Dedifferentiated amniotic fluid mesenchymal stem cell (primary cell): ENCODE measurements around the gene CNTN4.
"Not testable (repeated sequence)": the region's sequence is repeated elsewhere in the genome, so short reads cannot be mapped to it uniquely, and the experiment has no call there.

Experiments used
- DNase-seq: peaks from one replicate; pipeline ENCODE4 v3.0.0-alpha.2; 2016; ENCODE audit errors: extremely low spot score

CNTN4 gene

DNA sequence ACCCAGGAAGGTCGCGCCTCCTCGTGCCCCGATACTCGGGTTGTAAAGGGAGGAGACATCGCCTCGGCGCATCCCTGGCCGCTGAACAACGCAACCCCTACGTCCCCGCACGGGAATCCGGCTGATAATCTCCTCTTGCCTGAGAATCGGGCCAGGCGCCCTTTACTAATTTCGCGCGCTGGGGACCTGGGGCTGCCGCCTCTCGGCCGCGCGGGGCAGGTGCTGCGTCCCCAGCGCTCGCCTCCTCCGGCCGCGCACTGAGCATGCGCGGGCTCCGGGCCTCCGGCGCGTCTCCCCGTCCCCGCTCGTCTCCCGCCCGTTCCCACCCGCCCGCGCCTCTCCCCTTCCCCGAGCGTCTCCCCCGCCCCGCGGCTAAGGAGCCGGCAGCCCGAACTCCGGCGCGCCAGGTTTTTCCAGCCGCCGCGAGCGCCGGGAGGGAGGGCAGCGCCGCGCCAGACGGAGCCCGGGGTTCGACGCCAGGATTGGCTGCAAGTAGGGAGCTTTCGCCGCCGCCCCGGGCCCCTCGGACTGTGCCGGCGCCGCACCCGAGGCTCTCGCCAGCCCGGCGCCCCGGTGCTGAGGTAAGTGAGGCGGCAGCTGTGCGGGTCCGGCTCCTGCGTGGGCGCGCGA, at the start of gene CNTN4:
TSS of gene CNTN4 (plus strand) at position 469 of the 630 bp plus-strand sequence.
- DNase-seq = no peak

DNA sequence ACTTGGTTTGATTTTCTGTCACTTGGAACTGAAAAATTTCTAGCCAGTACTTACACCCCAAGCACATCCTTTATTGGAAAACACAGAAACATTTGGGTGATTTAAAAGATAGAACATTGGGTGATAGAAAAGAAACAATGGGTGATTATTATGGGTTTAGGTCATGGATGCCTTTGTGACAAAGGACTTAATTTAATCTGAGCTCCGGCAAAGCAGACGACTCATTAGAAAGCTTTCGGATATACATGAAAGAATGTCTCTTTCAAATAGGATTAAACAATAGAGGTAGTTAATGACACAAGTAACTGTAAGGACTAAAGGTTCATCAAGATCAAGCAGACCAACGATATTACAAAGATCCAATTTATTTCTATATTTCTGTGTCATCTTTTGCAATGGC, 37.3 kb upstream of the CNTN4 start:
- DNase-seq = no peak

DNA sequence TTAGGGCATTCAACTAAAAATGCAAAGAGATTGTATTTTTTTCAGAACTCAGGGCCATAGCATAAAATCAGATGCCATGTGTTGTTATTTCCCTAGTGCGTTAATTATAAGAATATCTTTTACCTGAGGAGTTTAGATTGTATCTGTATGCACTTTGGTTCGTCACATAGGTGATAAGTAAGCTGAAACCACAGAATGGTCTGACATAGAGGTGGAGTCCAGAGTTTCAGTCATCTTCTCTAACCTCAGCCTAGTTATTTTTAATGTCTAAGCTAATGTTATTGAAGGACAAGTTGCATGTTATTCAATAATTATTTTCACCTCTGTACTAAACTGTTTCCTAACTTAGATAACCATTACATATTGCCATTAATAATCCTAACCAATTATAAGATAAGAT, 27.1 kb upstream of the CNTN4 start:
- DNase-seq = no peak

DNA sequence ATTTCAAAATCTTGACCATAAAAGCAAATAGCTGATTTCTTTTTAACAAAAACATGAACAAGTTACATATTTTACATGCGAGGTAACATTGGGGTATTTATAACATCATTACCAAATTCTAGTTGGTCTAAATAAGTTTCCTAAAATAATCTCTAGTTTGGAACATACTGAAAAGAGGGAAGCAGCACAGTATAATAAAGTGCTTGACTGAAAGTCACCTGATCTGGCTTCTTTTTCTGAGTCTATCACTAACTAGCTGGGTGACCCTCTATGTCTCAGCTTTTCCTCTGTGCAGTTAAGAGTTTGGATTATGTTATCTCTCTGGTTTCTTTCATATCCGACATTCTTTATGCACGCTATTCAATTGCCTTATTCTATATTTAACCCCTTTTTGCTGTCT, 19.8 kb upstream of the CNTN4 start:
- DNase-seq = no peak

DNA sequence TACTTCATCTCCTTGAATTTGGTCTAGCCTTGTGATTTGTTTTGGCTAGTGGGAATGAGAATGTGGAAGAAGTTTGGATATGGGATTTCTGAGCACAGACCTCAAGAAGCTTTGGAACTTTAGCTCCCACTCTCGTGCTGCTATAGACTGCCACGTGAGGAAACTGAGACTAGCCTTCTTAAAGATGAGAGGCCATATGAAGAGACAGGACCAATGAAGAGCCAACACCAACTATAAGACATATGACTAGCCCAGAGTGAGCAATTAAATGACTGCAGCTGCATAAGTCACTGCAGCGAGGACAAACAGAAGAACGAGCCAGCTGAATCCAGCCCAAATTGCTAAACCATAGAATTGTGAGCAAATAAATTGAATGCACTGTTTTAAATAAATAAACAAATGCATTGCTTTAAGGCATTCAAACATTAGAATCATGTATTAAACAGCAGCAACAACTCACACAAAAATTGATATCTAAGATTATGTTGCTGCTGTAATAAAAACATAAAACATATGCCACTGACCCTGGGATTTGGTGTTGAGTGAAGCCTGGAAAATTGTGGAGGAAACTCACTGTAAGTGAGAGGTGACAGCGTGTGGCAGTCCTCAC, 15.7 kb upstream of the CNTN4 start:
- no peak for DNase-seq

DNA sequence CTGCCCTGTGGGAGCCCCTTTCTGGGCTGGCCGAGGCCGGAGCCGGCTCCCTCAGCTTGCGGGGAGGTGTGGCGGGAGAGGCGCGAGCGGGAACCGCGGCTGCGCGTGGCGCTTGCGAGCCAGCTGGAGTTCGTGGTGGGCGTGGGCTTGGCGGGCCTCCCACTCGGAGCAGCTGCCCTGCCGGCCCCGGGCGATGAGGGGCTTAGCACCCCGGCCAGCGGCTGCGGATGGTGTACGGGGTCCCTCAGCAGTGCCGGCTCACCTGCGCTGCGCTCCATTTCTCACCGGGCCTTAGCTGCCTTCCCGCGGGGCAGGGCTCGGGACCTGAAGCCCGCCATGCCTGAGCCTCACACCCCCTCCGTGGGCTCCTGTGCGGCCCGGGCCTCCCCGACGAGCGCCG, 15.1 kb upstream of the CNTN4 start:
- DNase-seq = not testable (repeated sequence)

DNA sequence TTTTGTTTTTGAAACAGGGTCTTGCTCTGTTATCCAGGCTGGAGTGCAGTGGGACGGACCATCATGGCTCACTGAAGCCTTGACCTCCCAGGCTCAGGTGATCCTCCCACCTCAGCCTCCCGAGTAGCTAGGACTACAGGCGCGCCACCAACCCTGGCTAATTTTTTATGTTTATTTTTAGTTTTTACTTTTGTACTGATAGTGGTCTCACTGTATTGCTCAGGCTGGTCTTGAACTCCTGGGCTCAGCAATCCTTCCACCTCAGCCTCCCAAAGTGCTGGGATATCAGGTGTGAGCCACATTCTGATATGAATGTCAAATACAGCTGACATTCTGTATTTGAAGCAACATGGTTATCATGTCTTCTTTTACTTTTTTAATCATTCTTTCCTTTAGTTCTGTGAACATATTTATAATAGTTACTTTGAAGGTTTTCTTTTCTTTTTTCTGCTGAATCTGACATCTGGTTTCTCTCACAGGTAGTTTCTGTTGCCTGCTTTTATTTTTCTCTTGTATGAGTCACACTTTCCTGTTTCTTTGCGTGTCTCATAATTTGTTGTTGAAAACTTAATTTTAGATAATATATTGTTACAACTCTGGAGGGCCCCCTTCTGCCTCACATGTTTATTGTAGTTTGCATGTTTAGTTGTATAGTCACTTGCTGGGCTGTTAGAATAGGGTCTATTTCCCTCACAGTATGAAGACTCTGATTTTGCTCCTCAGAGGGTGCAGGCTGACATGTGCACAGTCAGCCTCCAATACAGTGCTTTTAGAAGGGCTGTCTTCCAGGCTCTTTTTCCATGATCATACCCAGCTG, 8.4 kb upstream of the CNTN4 start:
- DNase-seq = no peak

DNA sequence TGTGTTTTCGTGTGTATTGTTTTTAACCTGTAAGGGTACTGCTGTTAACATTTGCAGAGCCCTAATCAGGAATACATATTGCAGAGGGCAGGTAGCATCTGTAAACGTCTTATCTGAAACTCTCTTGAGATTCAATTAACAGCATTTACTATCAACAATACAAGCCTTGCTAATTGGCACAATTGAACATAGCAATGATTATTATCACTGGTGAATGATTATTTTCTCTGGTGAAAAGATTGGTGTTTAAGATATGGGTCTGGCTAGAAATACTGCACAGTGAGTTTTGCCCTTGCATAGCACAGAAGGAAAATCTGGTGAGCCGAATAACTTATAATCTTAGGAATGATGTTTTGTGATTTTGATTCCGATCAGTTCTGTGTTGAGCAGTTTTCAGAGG, 5.9 kb upstream of the CNTN4 start:
- DNase-seq = no peak

DNA sequence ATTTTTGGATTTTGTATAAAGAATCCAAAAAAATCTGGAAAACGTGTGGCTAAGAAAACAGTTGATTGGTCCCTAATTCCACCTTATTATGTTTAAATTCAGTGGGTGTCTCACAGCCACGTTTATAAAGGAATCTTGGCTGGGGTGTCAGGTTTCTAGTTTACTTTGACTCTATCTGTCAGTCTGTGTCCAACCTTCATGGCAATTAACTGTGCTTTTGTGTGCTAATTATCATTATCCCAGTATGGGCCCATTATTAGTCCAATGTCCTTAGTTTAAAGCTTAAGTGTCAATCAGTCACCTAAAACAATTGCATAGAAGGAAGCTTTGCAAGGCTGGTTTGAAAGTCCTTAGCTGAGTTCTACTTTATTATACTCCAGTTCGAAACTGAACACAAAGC, 3.7 kb upstream of the CNTN4 start:
- no peak for DNase-seq

DNA sequence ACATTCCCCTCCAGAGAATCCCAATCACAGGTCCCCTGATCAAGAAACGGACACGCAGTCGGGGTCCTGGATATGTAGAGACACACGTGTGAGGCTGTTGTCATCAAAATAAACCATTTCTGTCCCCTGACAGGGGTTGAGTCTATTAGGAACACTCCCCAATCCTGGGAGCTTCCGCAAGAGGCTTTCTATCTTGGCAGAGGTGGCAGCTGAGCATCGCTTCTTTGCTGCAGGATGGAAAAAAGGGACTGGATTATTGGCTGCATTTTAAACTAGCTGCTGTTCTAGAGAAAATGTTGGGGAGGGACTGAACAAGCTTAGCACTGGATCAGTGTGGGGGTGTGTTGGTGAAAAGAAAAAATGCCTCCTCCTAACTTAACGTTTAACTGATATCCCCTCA, 2.5 kb upstream of the CNTN4 start:
- DNase-seq = no peak

DNA sequence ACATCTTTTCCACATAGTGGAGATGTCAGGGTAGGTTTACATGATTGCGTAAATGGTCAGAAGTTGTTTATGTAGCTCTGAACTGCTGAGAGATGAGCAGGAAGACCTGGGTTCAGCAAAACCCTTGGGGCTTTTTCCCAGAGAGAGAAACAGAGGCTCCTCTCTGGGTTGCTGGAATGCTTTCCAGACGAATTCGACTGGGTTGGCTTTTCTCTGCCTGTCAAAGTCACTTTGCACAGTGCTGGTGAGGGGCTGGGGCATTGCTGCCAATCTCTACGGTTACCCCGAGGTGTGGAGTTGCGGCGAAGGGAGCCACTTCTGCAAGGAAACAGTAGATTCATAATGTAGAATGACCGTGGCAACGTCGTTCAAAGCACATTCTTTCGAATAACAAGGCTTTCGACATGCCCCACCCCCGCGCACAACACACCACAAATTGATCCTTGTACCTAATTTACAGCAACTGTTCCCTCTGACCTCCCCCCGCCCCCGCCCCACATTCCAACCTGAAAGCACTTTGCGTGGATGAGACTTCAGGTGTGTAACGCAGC, 950 bp upstream of the CNTN4 start:
- no peak for DNase-seq

DNA sequence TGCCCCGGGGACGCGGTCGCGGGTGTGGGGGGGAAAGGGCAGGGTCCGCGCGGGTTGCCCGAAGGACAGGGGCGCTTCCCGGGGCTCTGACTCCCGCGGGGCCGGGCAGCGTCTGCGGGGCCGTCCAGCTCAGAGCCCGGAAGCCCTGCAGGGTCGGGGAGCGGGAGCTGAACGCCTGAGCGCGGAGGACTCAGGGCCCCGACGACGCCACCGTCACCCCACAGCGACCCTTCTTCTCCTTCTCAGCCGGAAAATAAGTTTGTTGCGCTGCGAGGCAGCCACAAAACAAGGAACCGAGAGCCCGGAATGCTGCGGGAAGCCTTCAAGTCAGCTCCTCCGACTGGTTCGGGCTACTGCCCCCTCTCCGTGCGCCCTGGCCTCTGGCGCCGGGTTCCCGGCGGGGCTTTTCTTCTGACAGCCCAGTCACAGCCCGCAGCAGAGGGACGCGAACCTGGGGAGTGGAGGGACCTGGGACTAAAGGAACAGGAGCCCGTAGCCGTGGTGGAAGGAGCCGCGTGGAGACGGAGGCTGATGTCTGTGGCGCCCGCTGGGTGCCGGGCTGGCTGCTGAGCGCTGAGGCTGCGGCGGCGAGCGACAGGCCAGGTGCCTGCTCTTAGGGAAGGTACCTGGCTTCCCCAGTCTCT, 484 bp downstream of the CNTN4 start:
- no peak for DNase-seq

DNA sequence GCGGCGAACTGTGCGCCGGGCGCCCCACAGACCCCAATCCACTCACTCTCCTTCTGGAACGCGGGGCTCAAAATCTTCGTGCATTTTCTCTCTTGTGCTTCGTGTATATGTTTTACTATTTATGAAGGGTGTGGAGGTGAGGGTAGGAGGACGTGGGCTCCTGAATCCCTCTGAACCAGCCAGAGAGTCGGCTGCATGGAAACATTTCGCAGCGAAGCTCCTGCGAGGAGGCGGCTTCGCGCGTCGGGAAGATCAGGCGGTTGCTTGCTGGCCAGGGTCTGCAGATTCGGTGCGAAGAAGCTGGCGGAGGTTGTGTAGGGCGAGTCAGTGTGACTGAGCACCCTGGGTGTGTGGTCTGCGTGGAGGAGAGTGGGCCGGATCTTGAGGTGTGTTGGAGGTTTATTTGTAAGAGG, 1.1 kb downstream of the CNTN4 start:
- no peak for DNase-seq

DNA sequence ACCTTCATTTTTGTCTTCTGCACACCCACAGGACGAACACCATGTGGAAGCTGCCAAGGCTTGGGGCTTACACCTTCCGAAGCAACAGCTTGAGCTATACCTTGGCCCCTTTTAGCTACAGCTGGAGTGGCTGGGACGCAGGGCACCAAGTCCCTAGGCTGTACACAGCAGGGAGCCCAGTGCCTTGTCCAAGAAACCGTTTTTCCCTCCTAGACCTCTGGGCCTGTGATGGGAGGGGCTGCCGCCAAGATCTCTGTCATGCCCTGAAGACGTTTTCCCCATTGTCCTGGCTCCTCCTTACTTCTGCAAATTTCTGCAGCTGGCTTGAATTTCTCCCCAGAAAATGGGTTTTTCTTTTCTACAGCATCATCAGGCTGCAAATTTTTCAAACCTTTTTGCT, 7.8 kb downstream of the CNTN4 start:
- DNase-seq = no peak

DNA sequence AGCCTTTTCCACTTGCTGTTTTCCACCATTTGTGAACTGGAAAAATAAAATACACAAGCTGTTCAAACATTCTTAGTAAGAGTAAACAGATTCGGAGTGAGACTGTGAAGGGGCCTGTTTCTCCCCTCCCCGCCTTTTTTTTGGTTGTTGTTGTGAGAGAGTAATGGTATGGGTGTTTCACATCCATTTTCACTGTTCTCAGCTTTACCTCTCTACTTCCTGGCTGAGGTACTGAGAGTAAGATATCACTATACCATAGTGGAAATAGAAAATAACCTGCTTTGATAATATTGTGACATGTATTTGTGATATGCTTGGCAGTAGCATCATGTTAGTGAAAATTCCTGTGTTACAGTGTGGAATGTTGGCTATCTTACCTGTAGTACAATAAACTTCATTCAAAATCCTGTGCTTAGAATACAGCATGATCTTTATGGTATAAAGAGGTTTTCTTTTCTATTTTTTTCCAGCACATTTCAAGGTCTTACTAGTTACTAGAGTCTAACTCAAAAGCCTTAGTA, 12.0 kb downstream of the CNTN4 start:
- DNase-seq = no peak

DNA sequence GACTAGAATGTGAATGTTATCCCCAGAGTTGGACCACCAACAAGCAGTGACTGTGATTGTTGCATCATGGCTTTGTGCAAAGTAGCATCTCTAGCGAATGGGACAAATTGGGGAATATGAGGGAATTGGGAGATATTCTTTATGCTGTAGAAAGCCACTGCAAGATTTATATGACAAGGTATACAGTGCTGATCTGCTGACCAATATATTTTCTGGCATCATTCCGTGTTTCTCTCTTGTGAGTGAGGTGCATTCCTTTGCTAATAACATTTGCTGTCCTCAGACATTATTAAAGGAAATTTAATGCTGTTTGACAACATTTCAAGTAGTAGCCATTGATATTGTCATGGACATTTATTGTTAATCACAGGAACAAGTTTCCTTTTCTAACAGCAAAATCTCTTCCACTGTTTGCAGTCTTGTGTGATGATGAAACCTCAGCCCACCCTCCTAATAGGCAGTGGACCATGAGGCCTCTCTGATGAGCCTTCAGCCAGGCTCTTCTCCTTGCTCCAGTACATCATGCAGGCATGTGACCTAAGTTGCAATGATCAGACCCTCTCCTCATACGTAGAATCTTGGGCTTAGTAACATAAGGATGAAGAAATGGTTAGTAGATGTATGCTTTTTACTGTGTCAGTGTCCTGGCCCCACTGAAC, 16.1 kb downstream of the CNTN4 start:
- no peak for DNase-seq

DNA sequence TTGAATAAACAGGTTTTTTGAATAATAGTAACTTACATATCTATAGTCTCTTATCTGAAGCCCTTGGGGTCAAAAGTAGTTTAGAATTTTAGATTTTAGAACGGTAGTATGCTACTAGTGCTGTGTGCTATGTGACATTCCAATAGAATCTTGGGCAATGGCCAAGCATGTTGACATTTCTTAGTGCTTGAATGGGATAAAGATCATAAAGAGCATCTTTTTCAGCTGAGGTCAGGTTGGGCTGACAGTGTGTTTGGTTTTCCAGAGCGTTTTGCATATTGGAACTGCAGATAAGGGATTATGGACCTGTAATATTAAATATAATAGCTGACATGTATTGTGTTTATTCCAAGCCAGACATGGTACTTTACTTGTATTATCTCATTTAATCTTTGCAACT, 32.1 kb downstream of the CNTN4 start:
- DNase-seq = no peak

DNA sequence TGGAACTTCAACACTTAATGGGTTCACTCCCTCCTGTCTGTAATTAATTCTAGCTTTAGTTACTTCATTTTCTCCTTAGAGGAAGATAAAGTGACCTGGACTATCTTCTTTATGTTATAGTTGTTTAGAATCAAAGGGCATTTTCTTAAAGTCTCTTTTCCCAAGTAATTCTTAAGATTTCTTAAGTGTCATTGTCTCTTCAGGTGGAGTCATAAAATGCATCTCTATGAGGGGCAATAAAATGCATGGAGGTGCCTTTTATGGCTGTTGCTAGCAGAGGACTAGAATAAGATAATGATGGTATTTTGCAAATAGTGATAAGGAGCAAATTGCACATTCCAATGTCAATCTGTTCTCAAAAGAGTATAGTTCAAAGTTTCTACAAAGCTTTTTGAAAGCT, 34.5 kb downstream of the CNTN4 start:
- no peak for DNase-seq

DNA sequence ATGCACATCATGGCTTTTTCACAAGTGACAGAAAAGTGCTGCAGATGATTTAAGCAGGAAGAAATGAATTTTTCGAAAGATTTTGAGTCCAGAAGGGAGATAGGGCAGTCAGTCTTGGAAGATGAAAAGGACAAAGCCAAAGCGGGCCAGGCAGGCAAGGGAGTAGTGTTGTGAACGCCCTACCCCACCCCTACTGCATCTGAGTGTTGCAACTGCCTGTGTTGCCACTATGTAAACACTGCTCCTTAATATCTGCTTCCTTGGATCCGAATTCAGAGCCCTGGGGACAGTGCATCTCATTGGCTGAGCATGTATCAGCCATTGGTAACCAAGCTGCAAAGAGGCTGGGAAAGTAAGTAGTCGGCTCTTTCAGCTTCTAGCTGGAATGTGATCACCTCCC, 39.0 kb downstream of the CNTN4 start:
- no peak for DNase-seq

DNA sequence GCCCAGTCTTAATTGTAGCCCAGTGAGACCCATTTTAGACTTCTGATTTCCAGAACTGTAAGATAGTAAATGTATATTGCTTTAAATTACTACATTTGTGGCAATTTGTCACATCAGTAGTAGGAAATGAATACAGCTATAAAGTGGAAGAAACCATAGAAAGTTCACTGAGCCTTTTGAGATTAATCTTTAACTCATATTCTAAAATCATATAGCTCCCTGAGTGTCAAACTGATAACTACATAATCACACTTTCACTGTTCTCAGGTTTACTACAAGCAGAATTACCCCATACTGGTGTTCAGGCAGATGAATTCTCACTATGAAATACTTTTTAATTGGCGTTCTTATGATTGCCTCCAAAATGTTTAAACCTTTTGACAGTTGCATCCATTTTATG, 42.8 kb downstream of the CNTN4 start:
- DNase-seq = no peak

DNA sequence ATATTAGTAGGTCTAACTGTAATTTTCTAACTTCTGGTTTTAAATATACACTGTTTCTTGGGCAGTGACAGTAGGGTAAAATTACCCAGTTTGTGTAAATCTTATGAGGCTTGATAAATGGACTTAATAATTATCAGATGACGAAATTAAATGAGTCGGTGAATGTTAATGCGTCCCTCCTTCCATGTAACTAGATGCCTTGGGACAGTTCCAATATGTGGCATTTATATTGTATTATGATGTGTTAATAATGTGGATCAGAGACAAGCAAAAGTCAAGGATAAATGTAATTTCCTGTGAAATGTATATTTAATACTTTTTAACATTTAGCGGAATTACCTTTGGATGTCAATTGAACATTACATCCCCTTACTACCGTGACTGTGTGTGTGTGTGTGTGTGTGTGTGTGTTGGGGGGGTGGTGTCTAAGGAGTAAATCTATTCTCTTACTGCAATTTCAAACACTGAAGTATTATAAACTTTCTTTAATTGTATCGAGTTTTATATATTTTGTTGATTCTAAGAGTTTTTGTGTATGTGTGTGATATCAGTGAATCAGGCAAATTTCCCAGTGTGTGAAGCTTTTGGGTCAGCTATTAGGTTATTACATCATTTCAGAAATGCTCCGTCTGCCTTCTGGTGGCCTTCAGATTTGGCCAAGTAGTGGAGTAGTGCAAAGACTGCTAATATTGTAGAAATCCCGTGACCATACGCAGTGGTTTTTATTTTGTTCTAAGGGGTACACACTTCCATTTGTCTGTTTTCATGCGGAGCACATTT, 50.1 kb downstream of the CNTN4 start:
- DNase-seq = no peak
